ENCODE measurements around the gene TXNDC16. TPM values are rescaled to one million over a fixed set of nuclear protein-coding genes. Genes with fewer than 3 reads are reported as not detected.

The TXNDC16 gene
- total RNA-seq, 2 donors from 2014 or later: 14.0 to 37.1 TPM

GRCh38 chr14:52457411-52457810 lies 94.9 kb downstream of the TXNDC16 start:
- DNase-seq (ENCODE audit: low spot score): no peak

GRCh38 chr14:52455291-52456088 lies 96.8 kb downstream of the TXNDC16 start:
- Histone ChIP-seq H3K27ac (no peak overlapping the region), H3K27me3 (replicated peaks; ENCODE audit: insufficient read depth) (no peaks in the 10 kb centered on the region), H3K4me3 (no peak overlapping the region), H3K9me3 (no peaks in the 10 kb centered on the region), H3K36me3 (no peaks in the 10 kb centered on the region), H3K4me1 (replicated peaks) (no peaks in the 10 kb centered on the region)
- 80% methylated on average over 3 of the region's 3 CpGs for WGBS
- TF ChIP-seq POLR2AphosphoS5 (IDR thresholded peaks at IDR 0.05) (no peak), POLR2A (IDR thresholded peaks at IDR 0.05) (no peak), CTCF (IDR thresholded peaks at IDR 0.05) (no peak)
- intact Hi-C loops (cut with DNase I): no loop called here
- DNase-seq (ENCODE audit: low spot score): no peak

More at GRCh38 chr14:52457411-52457810, 94.9 kb downstream of the TXNDC16 start:
- no peaks in the 10 kb centered on the region for H3K9me3 ChIP-seq
- H3K36me3 ChIP-seq: no peaks in the 10 kb centered on the region
- H3K27me3 ChIP-seq (replicated peaks; ENCODE audit: insufficient read depth): no peaks in the 10 kb centered on the region
- no peak overlapping the region for H3K27ac ChIP-seq
- TF ChIP-seq POLR2AphosphoS5 (IDR thresholded peaks at IDR 0.05): no peak
- no peak for TF ChIP-seq CTCF (IDR thresholded peaks at IDR 0.05)
- no peak for TF ChIP-seq POLR2A (IDR thresholded peaks at IDR 0.05)
- H3K4me1 ChIP-seq (replicated peaks): no peaks in the 10 kb centered on the region
- H3K4me3 ChIP-seq: no peak overlapping the region
- intact Hi-C loops (cut with DNase I): no loop called here

GRCh38 chr14:52447236-52447635 lies 105.1 kb downstream of the TXNDC16 start:
- H3K27ac ChIP-seq: no peak overlapping the region
- intact Hi-C loops (cut with DNase I): no loop called here
- WGBS: 93% methylated on average over 3 of the region's 3 CpGs
- DNase-seq (ENCODE audit: low spot score): no peak
- H3K9me3 ChIP-seq: no peaks in the 10 kb centered on the region
- no peak for TF ChIP-seq CTCF (IDR thresholded peaks at IDR 0.05)
- TF ChIP-seq POLR2A (IDR thresholded peaks at IDR 0.05): no peak
- no peak for TF ChIP-seq POLR2AphosphoS5 (IDR thresholded peaks at IDR 0.05)
- H3K4me3 ChIP-seq: no peak overlapping the region
- H3K36me3 ChIP-seq: no peaks in the 10 kb centered on the region
- no peaks in the 10 kb centered on the region for H3K4me1 ChIP-seq (replicated peaks)
- H3K27me3 ChIP-seq (replicated peaks; ENCODE audit: insufficient read depth): no peaks in the 10 kb centered on the region

- Histone ChIP-seq H3K4me1 (replicated peaks) (no peaks in the 10 kb centered on the region), H3K9me3 (no peaks in the 10 kb centered on the region), H3K36me3 (no peaks in the 10 kb centered on the region), H3K27me3 (replicated peaks; ENCODE audit: insufficient read depth) (no peaks in the 10 kb centered on the region), H3K4me3 (no peak overlapping the region), H3K27ac (no peak overlapping the region)
- no peak for DNase-seq (ENCODE audit: low spot score)
- TF ChIP-seq CTCF (IDR thresholded peaks at IDR 0.05) (no peak), POLR2AphosphoS5 (IDR thresholded peaks at IDR 0.05) (no peak), POLR2A (IDR thresholded peaks at IDR 0.05) (no peak)
- intact Hi-C loops (cut with DNase I): no loop called here
Measured at GRCh38 chr14:52446355-52446754, 106.0 kb downstream of the TXNDC16 start.

- H3K36me3 ChIP-seq: no peaks in the 10 kb centered on the region
- no peaks in the 10 kb centered on the region for H3K9me3 ChIP-seq
- TF ChIP-seq CTCF (IDR thresholded peaks at IDR 0.05) (no peak), POLR2AphosphoS5 (IDR thresholded peaks at IDR 0.05) (no peak), POLR2A (IDR thresholded peaks at IDR 0.05) (no peak)
- DNase-seq (ENCODE audit: low spot score): no peak
- no peak overlapping the region for H3K27ac ChIP-seq
- H3K4me3 ChIP-seq: no peak overlapping the region
- intact Hi-C loops (cut with DNase I): no loop called here
- no peaks in the 10 kb centered on the region for H3K27me3 ChIP-seq (replicated peaks; ENCODE audit: insufficient read depth)
- no peaks in the 10 kb centered on the region for H3K4me1 ChIP-seq (replicated peaks)
Measured at GRCh38 chr14:52443506-52443905, 108.8 kb downstream of the TXNDC16 start.

Data from prostate gland (tissue), 2 donors.